ENCODE data around the gene TBRG1. TPM values are rescaled to one million over a fixed set of nuclear protein-coding genes. Genes with fewer than 3 reads are reported as not detected.

The TBRG1 gene
- total RNA-seq, 1 experiment from 2014 or later = 22.3 TPM

GRCh38 chr11:124674168-124674517 is 51.5 kb downstream of the TBRG1 start:
- TSS peak; percentile 68 for BruUV-seq (replicated peaks)
- TF ChIP-seq EZH2 (IDR thresholded peaks at IDR 0.05; ENCODE audit: low read depth) = no peak
- no peak for TF ChIP-seq CTCF (conservative IDR thresholded peaks at IDR 0.05)
- DNase-seq = no peak

GRCh38 chr11:124674571-124674970 is 51.9 kb downstream of the TBRG1 start:
- Histone ChIP-seq H4K20me1 (ENCODE audit: insufficient read depth) (no peaks in the 10 kb centered on the region), H3K79me2 (ENCODE audit: low read depth) (peaks cover 12% of the 10 kb centered on the region), H3K9me3 (ENCODE audit: insufficient read depth, low read depth) (no peaks in the 10 kb centered on the region), H3K9me2 (ENCODE audit: insufficient read depth) (no peaks in the 10 kb centered on the region), H3K4me3 (peak overlapping the region; percentile 83), H3K4me2 (peak overlapping the region; percentile 80), H2AFZ (peak overlapping the region; percentile 93), H3K27ac (peak overlapping the region; percentile 50), H3F3A (ENCODE audit: insufficient read depth, low read depth) (no peaks in the 10 kb centered on the region), H3K4me1 (replicated peaks; ENCODE audit: insufficient read depth) (peaks cover 18% of the 10 kb centered on the region), H3K27me3 (ENCODE audit: insufficient read depth, low read depth) (no peaks in the 10 kb centered on the region), H3K36me3 (ENCODE audit: low read depth) (no peaks in the 10 kb centered on the region)
- BruUV-seq (replicated peaks) = no TSS peak
- POLR2A ChIA-PET (ENCODE audit: unreplicated experiment) = interaction anchor here (0.6 to 0.9 kb wide), 3 partner anchors 71 to 162 kb away, joined by 3 to 7 read pairs (median 4); no protein-coding TSS in a partner anchor
- CTCF ChIA-PET = interaction anchor here (1.3 kb wide), 1 partner anchor 89 kb away, joined by 4 read pairs; no protein-coding TSS in a partner anchor
- TF ChIP-seq EZH2 (IDR thresholded peaks at IDR 0.05; ENCODE audit: low read depth) (no peak), CTCF (conservative IDR thresholded peaks at IDR 0.05) (no peak)
- DNase-seq = no peak
- intact Hi-C loops (cut with micrococcal nuclease; ENCODE audit: unreplicated experiment) = loop anchor here (5.0 kb wide), 1 partner anchor 278 kb away; the partner anchor contains the start of gene CCDC15

More at GRCh38 chr11:124674168-124674517, 51.5 kb downstream of the TBRG1 start:
- ChIA-PET CTCF (interaction anchor here (0.7 to 1.3 kb wide), 3 partner anchors 89 to 405 kb away, joined by 4 to 5 read pairs (median 4); no protein-coding TSS in a partner anchor), POLR2A (ENCODE audit: unreplicated experiment) (interaction anchor here (0.6 to 0.9 kb wide), 9 partner anchors 34 to 1823 kb away, joined by 3 to 15 read pairs (median 7); partner anchors contain the start of gene TBRG1)
- Histone ChIP-seq H3K36me3 (ENCODE audit: low read depth) (no peaks in the 10 kb centered on the region), H3K9me3 (ENCODE audit: insufficient read depth, low read depth) (no peaks in the 10 kb centered on the region), H2AFZ (peak overlapping the region; percentile 93), H3K79me2 (ENCODE audit: low read depth) (peaks cover 12% of the 10 kb centered on the region), H3K4me3 (peak overlapping the region; percentile 83), H3K27me3 (ENCODE audit: insufficient read depth, low read depth) (no peaks in the 10 kb centered on the region), H4K20me1 (ENCODE audit: insufficient read depth) (no peaks in the 10 kb centered on the region), H3K4me1 (replicated peaks; ENCODE audit: insufficient read depth) (peaks cover 18% of the 10 kb centered on the region), H3K27ac (peak overlapping the region; percentile 50), H3K9me2 (ENCODE audit: insufficient read depth) (no peaks in the 10 kb centered on the region), H3K4me2 (peak overlapping the region; percentile 80), H3F3A (ENCODE audit: insufficient read depth, low read depth) (no peaks in the 10 kb centered on the region)
- intact Hi-C loops (cut with micrococcal nuclease; ENCODE audit: unreplicated experiment) = loop anchor here (5.0 kb wide), 1 partner anchor 278 kb away; the partner anchor contains the start of gene CCDC15

GRCh38 chr11:124676386-124676785 is 53.7 kb downstream of the TBRG1 start:
- H3K79me2 ChIP-seq (ENCODE audit: low read depth) = peaks cover 12% of the 10 kb centered on the region
- no peak overlapping the region for H2AFZ ChIP-seq
- H3K9me3 ChIP-seq (ENCODE audit: insufficient read depth, low read depth) = no peaks in the 10 kb centered on the region
- no peaks in the 10 kb centered on the region for H3K36me3 ChIP-seq (ENCODE audit: low read depth)
- BruUV-seq (replicated peaks) = no TSS peak
- H3K27ac ChIP-seq = no peak overlapping the region
- H3K4me3 ChIP-seq = no peak overlapping the region
- no peaks in the 10 kb centered on the region for H4K20me1 ChIP-seq (ENCODE audit: insufficient read depth)
- H3K4me2 ChIP-seq = no peak overlapping the region
- CTCF ChIA-PET = no interaction called here
- TF ChIP-seq EZH2 (IDR thresholded peaks at IDR 0.05; ENCODE audit: low read depth) (no peak), CTCF (conservative IDR thresholded peaks at IDR 0.05) (no peak)
- H3F3A ChIP-seq (ENCODE audit: insufficient read depth, low read depth) = no peaks in the 10 kb centered on the region
- H3K27me3 ChIP-seq (ENCODE audit: insufficient read depth, low read depth) = no peaks in the 10 kb centered on the region
- peaks cover 18% of the 10 kb centered on the region for H3K4me1 ChIP-seq (replicated peaks; ENCODE audit: insufficient read depth)
- H3K9me2 ChIP-seq (ENCODE audit: insufficient read depth) = no peaks in the 10 kb centered on the region
- POLR2A ChIA-PET (ENCODE audit: unreplicated experiment) = no interaction called here
- DNase-seq = no peak
- intact Hi-C loops (cut with micrococcal nuclease; ENCODE audit: unreplicated experiment) = no loop called here

Measured in PC-9 (cell line).